ENCODE data around the gene FERMT3.

GRCh38 chr11:64262271-64263002 is 55.9 kb downstream of the FERMT3 start:
- TF ChIP-seq EZH2 (IDR thresholded peaks at IDR 0.05; ENCODE audit: borderline replicate concordance, low read depth, low read length, severe bottlenecking) = no peak
- TF ChIP-seq, protein P1, sequence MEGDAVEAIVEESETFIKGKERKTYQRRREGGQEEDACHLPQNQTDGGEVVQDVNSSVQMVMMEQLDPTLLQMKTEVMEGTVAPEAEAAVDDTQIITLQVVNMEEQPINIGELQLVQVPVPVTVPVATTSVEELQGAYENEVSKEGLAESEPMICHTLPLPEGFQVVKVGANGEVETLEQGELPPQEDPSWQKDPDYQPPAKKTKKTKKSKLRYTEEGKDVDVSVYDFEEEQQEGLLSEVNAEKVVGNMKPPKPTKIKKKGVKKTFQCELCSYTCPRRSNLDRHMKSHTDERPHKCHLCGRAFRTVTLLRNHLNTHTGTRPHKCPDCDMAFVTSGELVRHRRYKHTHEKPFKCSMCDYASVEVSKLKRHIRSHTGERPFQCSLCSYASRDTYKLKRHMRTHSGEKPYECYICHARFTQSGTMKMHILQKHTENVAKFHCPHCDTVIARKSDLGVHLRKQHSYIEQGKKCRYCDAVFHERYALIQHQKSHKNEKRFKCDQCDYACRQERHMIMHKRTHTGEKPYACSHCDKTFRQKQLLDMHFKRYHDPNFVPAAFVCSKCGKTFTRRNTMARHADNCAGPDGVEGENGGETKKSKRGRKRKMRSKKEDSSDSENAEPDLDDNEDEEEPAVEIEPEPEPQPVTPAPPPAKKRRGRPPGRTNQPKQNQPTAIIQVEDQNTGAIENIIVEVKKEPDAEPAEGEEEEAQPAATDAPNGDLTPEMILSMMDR (IDR thresholded peaks at IDR 0.05; ENCODE audit: borderline replicate concordance, extremely low read depth, low read length, poor library complexity, severe bottlenecking) = no peak
